Measurements from ENCODE around the gene SLC4A7. TPM values are rescaled to one million over a fixed set of nuclear protein-coding genes. Genes with fewer than 3 reads are reported as not detected.

The SLC4A7 gene
- total RNA-seq, 1 donor from 2014 or later = 28.6 TPM

DNA sequence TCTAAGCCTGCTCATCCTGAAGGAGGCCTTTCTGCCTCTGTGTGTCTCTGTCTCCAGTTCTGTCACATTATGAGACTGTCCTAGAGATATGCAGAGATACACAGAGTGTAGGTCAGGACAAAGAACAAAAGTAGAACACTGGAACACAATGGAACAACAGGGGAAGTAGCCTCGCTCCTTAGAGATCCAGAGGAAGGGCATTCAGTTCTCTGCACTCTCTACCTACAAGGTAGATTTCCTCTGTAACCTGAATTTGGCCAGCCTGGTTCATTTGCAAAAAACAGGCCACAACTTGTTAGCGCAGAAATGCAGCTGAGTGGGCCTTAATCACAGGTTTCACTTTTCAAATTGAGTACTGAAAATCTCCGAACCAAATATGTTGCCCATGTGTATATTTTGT, 134.4 kb downstream of the SLC4A7 start:
- Histone ChIP-seq H3K27me3 (ENCODE audit: control insufficient read depth, insufficient read depth, low read length) (no peaks in the 10 kb centered on the region), H3K36me3 (ENCODE audit: control insufficient read depth, insufficient read depth, low read length) (no peaks in the 10 kb centered on the region), H3K4me3 (ENCODE audit: low read depth, low read length) (no peak overlapping the region)
- DNase-seq (ENCODE audit: low read depth) = no peak
- no peak for TF ChIP-seq CTCF (IDR thresholded peaks at IDR 0.05; ENCODE audit: insufficient read depth, low read length, poor library complexity, severe bottlenecking)

DNA sequence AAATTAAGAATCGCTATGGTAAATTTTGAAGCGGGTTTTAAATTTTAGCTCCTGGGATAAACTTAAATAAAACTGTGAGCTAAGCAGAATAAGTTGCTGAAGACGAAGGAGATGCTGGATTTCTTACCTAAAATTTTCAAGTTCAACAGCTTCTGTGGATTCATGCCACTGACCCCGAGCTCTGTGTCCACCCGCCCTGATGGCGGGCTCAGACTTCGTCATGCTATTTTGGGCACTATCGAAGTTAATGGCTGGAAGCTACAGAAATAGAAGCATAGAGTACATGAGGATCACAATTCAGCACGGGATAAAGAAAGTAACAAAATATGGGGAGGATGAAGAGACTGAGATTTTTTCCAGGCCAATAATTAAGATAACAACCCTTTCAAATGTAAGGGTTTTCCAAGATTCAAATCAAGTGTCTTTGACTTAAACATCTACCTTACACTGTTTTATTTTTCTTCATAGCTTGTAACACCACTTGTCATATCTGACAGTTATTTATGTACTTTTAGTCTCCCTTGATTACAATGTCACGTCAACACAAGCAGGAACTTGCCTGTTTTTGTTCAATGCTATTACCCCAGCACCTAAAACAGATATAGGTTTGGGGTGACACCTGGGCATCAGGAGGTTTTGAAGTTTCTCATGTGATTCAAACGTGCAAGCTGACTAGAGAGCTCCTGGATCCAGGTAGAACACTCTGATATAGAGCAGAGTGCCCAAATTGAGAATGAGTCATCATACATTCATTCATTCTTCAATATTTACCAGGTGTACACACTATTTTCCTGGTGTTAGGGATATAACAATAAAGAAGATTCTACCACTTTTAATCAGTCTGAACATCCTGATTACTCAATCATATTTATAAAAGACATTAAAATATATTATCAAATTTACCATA, 138.0 kb downstream of the SLC4A7 start:
- Histone ChIP-seq H3K27me3 (ENCODE audit: control insufficient read depth, insufficient read depth, low read length) (no peaks in the 10 kb centered on the region), H3K4me3 (ENCODE audit: low read depth, low read length) (no peak overlapping the region), H3K36me3 (ENCODE audit: control insufficient read depth, insufficient read depth, low read length) (no peaks in the 10 kb centered on the region)
- TF ChIP-seq CTCF (IDR thresholded peaks at IDR 0.05; ENCODE audit: insufficient read depth, low read length, poor library complexity, severe bottlenecking) = no peak
- DNase-seq (ENCODE audit: low read depth) = no peak

GRCh38 chr3:27345493-27345892, 138.7 kb downstream of the SLC4A7 start:
- no peak overlapping the region for H3K4me3 ChIP-seq (ENCODE audit: low read depth, low read length)
- no peaks in the 10 kb centered on the region for H3K36me3 ChIP-seq (ENCODE audit: control insufficient read depth, insufficient read depth, low read length)
- no peak for TF ChIP-seq CTCF (IDR thresholded peaks at IDR 0.05; ENCODE audit: insufficient read depth, low read length, poor library complexity, severe bottlenecking)
- DNase-seq (ENCODE audit: low read depth) = no peak
- no peaks in the 10 kb centered on the region for H3K27me3 ChIP-seq (ENCODE audit: control insufficient read depth, insufficient read depth, low read length)

DNA sequence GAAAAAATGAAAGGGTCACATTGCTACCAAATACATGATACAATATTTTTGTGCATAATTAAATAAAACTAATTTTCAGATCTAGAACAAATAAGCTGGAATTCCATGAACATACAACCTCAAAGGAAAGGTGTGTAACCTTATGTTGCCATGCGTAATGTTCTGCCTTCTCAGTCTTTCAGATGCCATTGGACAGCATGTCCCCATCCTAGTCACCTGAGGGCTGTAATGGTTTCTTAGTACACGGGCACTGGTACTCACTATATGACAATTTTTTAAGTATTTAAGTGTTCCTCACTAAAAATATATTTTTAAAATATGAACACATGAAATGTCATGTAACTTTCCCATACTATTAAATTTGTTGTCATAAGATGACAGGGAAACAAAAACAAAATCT, 139.1 kb downstream of the SLC4A7 start:
- no peak for TF ChIP-seq CTCF (IDR thresholded peaks at IDR 0.05; ENCODE audit: insufficient read depth, low read length, poor library complexity, severe bottlenecking)
- Histone ChIP-seq H3K4me3 (ENCODE audit: low read depth, low read length) (no peak overlapping the region), H3K27me3 (ENCODE audit: control insufficient read depth, insufficient read depth, low read length) (no peaks in the 10 kb centered on the region), H3K36me3 (ENCODE audit: control insufficient read depth, insufficient read depth, low read length) (no peaks in the 10 kb centered on the region)
- no peak for DNase-seq (ENCODE audit: low read depth)

DNA sequence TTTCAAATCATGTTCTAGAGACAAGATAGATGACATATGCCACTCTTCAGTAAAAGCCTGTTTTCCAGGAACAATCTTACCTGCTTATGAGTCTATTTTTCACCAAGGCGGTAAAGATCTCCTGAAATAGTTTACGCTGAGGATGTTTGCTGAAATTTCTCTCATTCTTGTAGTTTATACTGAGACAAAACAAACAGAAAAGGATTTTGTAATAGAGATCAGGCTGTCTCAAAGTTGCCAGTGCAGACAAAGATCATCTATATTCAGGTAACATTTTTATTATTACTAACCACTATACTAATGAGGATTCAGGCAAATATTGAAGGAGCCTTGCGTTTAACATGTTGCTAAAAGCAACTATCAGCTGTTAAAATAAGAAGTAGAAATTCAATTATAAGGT, 140.0 kb downstream of the SLC4A7 start:
- no peak for DNase-seq (ENCODE audit: low read depth)
- no peaks in the 10 kb centered on the region for H3K36me3 ChIP-seq (ENCODE audit: control insufficient read depth, insufficient read depth, low read length)
- no peaks in the 10 kb centered on the region for H3K27me3 ChIP-seq (ENCODE audit: control insufficient read depth, insufficient read depth, low read length)
- TF ChIP-seq CTCF (IDR thresholded peaks at IDR 0.05; ENCODE audit: insufficient read depth, low read length, poor library complexity, severe bottlenecking) = no peak
- H3K4me3 ChIP-seq (ENCODE audit: low read depth, low read length) = no peak overlapping the region

DNA sequence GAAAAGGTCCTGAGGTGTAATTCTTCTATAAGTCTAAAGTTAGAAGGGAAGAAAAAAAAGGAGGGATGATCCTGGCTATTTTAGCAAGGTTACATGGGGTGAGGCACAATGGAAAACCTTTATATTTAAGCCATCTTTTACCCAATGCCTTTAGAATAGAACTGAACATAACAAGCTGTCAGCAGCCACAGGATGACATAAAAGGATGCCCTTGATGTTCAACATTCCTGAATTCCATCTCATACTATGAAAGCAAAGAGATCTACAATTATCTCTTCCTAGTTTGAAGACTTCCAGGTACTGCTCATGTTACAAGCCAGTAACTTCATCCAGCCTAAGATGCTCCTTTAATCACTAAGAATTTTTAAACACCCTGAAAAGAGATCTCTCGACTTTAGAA, 141.9 kb downstream of the SLC4A7 start:
- no peak for DNase-seq (ENCODE audit: low read depth)
- Histone ChIP-seq H3K27me3 (ENCODE audit: control insufficient read depth, insufficient read depth, low read length) (no peaks in the 10 kb centered on the region), H3K4me3 (ENCODE audit: low read depth, low read length) (no peak overlapping the region), H3K36me3 (ENCODE audit: control insufficient read depth, insufficient read depth, low read length) (no peaks in the 10 kb centered on the region)
- TF ChIP-seq CTCF (IDR thresholded peaks at IDR 0.05; ENCODE audit: insufficient read depth, low read length, poor library complexity, severe bottlenecking) = no peak

All from kidney epithelial cell (primary cell).